ENCODE results near the gene MYO1D. TPM values are rescaled to one million over a fixed set of nuclear protein-coding genes. Genes with fewer than 3 reads are reported as not detected.

The MYO1D gene
- total RNA-seq, 1 experiment from 2014 or later, result 57.2 TPM

DNA sequence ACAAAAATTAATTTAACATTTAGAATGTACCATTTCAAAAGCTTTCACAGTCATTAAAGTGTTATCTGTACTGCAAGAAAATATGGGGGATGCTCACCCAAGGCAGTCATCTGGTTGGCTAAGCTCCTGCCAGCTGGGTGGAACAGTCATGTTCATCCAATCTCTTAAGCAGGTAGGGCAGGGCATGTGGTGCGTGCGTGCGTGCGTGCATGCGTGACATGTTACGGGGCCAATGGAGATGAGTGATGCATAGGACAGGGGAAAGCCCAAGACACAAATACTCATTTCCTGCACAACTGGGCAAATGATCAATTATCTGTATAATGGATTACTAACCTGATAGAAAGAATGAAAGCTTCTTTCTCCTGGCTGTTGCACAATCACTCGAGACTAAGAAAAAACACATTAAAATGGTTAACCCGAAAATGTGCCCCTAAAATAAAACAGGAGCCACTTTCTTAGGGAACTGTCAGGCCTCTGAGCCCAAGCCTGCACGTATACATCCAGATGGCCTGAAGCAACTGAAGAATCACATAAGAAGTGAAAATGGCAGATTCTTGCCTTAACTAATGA lies 104.4 kb downstream of the MYO1D start:
- H3K4me3 Mint-ChIP-seq (ENCODE audit: low read depth, unreplicated experiment), result no peak overlapping the region
- no peaks in the 10 kb centered on the region for H3K36me3 Mint-ChIP-seq (ENCODE audit: insufficient read depth, unreplicated experiment)
- H3K9me3 Mint-ChIP-seq (ENCODE audit: low read depth, unreplicated experiment), result no peaks in the 10 kb centered on the region
- CTCF ChIA-PET, result interaction anchor here (0.6 kb wide), 1 partner anchor 14 kb away, joined by 3 read pairs; no protein-coding TSS in a partner anchor
- no peak overlapping the region for H3K27ac Mint-ChIP-seq (ENCODE audit: unreplicated experiment)
- H3K27me3 Mint-ChIP-seq (ENCODE audit: unreplicated experiment), result no peaks in the 10 kb centered on the region
- intact Hi-C loops (cut with micrococcal nuclease; ENCODE audit: unreplicated experiment), result no loop called here
- TF ChIP-seq, protein P1, sequence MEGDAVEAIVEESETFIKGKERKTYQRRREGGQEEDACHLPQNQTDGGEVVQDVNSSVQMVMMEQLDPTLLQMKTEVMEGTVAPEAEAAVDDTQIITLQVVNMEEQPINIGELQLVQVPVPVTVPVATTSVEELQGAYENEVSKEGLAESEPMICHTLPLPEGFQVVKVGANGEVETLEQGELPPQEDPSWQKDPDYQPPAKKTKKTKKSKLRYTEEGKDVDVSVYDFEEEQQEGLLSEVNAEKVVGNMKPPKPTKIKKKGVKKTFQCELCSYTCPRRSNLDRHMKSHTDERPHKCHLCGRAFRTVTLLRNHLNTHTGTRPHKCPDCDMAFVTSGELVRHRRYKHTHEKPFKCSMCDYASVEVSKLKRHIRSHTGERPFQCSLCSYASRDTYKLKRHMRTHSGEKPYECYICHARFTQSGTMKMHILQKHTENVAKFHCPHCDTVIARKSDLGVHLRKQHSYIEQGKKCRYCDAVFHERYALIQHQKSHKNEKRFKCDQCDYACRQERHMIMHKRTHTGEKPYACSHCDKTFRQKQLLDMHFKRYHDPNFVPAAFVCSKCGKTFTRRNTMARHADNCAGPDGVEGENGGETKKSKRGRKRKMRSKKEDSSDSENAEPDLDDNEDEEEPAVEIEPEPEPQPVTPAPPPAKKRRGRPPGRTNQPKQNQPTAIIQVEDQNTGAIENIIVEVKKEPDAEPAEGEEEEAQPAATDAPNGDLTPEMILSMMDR (IDR thresholded peaks at IDR 0.05; ENCODE audit: unreplicated experiment), result no peak
- BruUV-seq (replicated peaks), result no TSS peak
- H3K4me1 Mint-ChIP-seq (ENCODE audit: low read depth, unreplicated experiment), result no peaks in the 10 kb centered on the region
- DNase-seq, result no peak

DNA sequence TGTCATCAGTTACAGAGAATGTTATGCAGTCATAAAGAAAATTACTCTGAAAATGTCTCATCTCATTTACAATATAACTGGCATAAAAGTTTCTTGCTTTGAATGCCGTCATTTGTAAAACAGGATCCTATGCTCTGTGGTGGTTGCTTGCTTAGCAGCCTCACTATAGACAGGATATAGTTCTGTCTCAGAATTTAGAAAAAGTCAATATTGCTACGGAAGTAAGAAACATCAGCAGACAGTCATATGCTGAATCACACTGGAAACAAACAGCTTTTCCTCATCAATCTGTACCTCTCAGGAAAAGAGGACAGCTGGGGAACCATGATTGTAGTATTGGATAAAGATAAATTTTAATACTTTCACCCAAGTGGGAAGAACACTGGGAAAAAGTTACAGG lies 105.5 kb downstream of the MYO1D start:
- Mint-ChIP-seq H3K4me1 (ENCODE audit: low read depth, unreplicated experiment) (no peaks in the 10 kb centered on the region), H3K36me3 (ENCODE audit: insufficient read depth, unreplicated experiment) (no peaks in the 10 kb centered on the region), H3K27ac (ENCODE audit: unreplicated experiment) (no peak overlapping the region), H3K4me3 (ENCODE audit: low read depth, unreplicated experiment) (no peak overlapping the region), H3K9me3 (ENCODE audit: low read depth, unreplicated experiment) (no peaks in the 10 kb centered on the region), H3K27me3 (ENCODE audit: unreplicated experiment) (no peaks in the 10 kb centered on the region)
- no peak for DNase-seq
- CTCF ChIA-PET, result interaction anchor here (0.6 kb wide), 1 partner anchor 682 kb away, joined by 4 read pairs; no protein-coding TSS in a partner anchor
- TF ChIP-seq, protein P1 (IDR thresholded peaks at IDR 0.05; ENCODE audit: unreplicated experiment), result no peak
- no TSS peak for BruUV-seq (replicated peaks)
- intact Hi-C loops (cut with micrococcal nuclease; ENCODE audit: unreplicated experiment), result no loop called here

DNA sequence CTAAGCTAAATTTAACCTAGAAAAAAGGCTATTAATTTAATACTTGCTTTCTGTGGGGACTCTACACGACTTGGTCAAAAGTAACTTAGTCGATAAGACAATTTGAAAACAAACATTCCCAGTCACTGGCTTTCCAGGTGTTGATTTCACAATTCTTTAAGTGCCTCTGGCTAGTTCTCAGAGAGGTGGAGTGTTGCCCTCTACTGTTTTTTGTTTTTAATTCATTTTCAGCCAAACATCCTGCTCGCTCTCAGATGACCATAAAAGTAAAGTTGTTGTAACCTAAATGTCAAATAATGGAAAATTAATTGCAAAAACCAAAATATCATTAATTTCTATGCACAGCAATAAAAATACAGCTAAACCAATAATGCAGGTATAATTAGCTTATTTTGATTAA lies 107.1 kb downstream of the MYO1D start:
- TF ChIP-seq, protein P1 (IDR thresholded peaks at IDR 0.05; ENCODE audit: unreplicated experiment), result no peak
- H3K36me3 Mint-ChIP-seq (ENCODE audit: insufficient read depth, unreplicated experiment), result no peaks in the 10 kb centered on the region
- no peak overlapping the region for H3K27ac Mint-ChIP-seq (ENCODE audit: unreplicated experiment)
- BruUV-seq (replicated peaks), result no TSS peak
- H3K4me3 Mint-ChIP-seq (ENCODE audit: low read depth, unreplicated experiment), result no peak overlapping the region
- DNase-seq, result no peak
- CTCF ChIA-PET, result no interaction called here
- no peaks in the 10 kb centered on the region for H3K9me3 Mint-ChIP-seq (ENCODE audit: low read depth, unreplicated experiment)
- intact Hi-C loops (cut with micrococcal nuclease; ENCODE audit: unreplicated experiment), result no loop called here
- no peaks in the 10 kb centered on the region for H3K27me3 Mint-ChIP-seq (ENCODE audit: unreplicated experiment)
- H3K4me1 Mint-ChIP-seq (ENCODE audit: low read depth, unreplicated experiment), result no peaks in the 10 kb centered on the region

DNA sequence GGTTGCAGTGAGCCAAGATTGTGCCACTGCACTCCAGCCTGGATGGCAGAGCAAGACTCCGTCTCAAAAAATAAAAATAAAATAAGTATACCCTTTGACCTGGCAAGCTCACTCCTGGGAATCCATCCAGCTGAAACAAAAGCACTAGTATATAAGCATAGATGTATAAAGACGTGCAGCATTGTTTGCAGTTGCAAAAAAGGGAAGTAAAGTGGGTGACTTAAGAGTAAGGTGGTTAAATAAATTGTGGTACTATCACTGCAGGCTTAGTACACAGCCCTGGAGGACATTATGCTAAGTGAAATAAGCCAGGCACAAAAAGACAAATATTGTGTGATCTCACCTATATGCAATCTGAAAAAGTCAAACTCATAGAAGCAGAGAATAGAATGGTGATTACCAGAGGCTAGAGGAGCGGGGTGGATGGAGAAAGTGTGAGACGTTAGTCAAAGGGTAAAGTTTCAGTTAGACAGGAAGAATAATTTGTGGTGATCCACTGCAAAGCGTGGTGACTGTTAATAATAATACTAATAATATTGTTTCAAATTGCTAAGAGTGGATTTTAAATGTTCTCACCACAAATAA lies 113.0 kb downstream of the MYO1D start:
- intact Hi-C loops (cut with micrococcal nuclease; ENCODE audit: unreplicated experiment), result no loop called here
- Mint-ChIP-seq H3K27ac (ENCODE audit: unreplicated experiment) (no peak overlapping the region), H3K4me1 (ENCODE audit: low read depth, unreplicated experiment) (no peaks in the 10 kb centered on the region), H3K9me3 (ENCODE audit: low read depth, unreplicated experiment) (no peaks in the 10 kb centered on the region), H3K27me3 (ENCODE audit: unreplicated experiment) (no peaks in the 10 kb centered on the region), H3K36me3 (ENCODE audit: insufficient read depth, unreplicated experiment) (no peaks in the 10 kb centered on the region), H3K4me3 (ENCODE audit: low read depth, unreplicated experiment) (no peak overlapping the region)
- no TSS peak for BruUV-seq (replicated peaks)
- CTCF ChIA-PET, result no interaction called here
- TF ChIP-seq, protein P1 (IDR thresholded peaks at IDR 0.05; ENCODE audit: unreplicated experiment), result no peak
- DNase-seq, result no peak
